NOMO-1 treated with dmso at 0.1 percent for 144 hours (cell line): Measurements from ENCODE around the gene PAPLN.
"Not testable (repeated sequence)": the region's sequence is repeated elsewhere in the genome, so short reads cannot be mapped to it uniquely, and the experiment has no call there.

Experiments
- DNase-seq: peaks from one replicate; lab custom pipeline; 2025; ENCODE audit not compliant: unreplicated experiment; lab: John Stamatoyannopoulos, UW

PAPLN gene

DNA sequence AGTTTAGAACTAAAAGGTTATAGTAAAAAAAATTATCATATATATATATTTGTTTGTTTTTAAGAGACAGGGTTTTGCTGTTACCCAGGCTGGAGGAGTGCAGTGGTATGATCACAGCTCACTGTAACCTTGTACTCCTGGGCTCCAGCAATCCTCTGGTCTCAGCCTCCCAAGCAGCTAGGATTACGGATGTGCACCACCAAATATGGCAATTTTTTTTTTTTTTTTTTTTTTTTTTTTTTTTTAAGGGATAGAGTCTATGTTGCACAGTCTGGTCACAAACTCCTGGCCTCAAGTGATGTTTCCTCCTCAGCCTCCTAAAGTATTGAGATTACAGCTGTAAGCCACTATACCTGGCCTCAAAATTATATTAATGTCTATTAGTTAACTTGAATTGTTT, 48.7 kb downstream of the PAPLN start:
- DNase-seq = no peak

GRCh38 chr14:73286598-73286997, 49.3 kb downstream of the PAPLN start:
- no peak for DNase-seq

DNA sequence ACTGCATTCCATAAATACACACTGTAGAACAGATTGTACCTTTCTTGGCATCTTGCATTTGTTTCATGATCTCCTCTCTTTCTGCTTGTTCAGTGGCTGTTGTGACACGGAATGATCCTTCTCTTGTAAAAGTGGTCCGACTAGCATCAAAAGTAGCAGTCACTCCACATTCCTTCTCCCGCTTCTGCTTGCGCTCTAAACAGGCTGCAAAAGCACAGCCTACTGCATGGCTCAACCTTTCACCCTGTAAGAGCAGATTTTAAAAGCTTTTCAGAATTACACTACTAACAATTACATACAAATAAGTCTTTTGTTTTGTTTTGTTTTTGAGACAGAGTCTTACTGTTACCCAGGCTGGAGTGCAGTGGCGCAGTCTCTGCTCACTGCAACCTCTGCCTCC, 49.8 kb downstream of the PAPLN start:
- no peak for DNase-seq

- no peak for DNase-seq
Observed at GRCh38 chr14:73289308-73289707, 52.0 kb downstream of the PAPLN start.

GRCh38 chr14:73289729-73290128, 52.4 kb downstream of the PAPLN start:
- no peak for DNase-seq

DNA sequence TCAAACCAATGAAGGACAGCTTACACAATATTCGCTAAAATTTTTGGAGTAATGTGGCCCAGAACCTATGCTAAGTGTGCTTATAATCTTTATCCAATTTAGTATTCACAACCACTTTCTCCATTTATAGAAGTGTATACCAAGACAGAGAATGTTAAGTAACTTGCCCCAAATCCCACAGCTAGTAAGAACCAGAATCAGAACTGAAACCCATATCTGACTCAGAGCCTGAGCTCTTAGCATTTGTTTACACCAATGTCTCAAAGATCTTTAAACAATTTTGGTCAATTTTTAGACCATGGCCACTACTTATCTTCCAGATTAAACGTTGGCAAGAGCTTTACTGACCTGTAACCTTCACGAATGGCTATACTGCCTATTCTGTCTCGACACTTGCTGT, 53.0 kb downstream of the PAPLN start:
- DNase-seq = no peak

- no peak for DNase-seq
Observed at GRCh38 chr14:73293782-73294781, 56.8 kb downstream of the PAPLN start.

DNA sequence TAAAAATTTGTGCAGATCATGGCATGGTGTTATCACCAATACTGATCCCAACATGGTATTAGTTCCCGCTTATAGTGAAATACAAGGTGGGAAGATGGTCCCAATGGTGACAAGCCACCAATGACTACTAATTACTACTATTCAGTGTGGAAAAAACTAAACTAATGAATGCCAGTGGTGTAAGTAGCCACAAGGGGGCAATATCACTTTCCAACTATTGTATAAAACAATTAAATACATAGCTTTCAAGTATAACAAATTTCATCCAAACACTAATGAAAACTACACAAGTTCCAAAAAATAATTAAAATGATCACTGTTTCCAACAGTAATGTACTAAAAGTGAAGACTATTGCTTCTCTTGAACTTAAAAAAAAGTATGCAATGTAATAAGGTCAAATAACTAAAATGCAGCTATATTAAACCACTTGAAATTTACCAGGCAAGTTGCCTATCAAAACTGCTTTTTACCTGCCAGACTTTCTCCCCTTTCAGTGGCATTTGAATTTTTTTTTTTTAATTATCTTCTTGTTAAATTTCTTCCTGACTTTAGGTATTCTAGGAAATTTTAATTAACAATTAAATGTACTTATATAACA, 58.0 kb downstream of the PAPLN start:
- no peak for DNase-seq

GRCh38 chr14:73305499-73305898, 68.2 kb downstream of the PAPLN start:
- DNase-seq = no peak

- no peak for DNase-seq
Observed at GRCh38 chr14:73307261-73307660, 70.0 kb downstream of the PAPLN start.

DNA sequence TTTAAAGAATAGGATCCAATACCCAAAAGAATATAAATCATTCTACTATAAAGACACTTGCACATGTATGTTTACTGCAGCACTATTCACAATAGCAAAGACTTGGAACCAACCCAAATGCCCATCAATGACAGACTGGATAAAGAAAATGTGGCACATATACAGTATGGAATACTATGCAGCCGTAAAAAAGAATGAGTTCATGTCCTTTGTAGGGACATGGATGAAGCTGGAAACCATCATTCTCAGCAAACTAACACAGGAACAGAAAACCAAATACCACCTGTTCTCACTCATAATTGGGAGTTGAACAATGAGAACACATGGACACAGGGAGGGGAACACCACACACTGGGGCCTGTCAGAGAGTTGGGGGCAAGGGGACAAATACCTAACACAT, 71.9 kb downstream of the PAPLN start:
- DNase-seq = not testable (repeated sequence)

DNA sequence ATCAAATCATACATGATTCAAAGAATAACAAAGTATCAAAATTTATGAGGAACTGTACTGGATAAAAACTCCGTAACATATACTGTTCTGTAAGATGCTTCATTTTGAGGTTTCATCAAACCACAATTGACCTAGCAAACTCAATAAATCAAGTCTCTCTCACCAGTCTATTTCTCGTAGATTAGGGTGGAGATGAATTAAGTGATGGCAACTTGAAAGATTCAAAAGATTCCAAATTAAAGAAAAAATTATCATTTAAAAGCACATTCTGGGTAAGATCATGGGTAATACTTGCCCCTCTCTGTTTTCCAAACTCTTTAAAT, 74.4 kb downstream of the PAPLN start:
- peak; percentile 45 for DNase-seq

DNA sequence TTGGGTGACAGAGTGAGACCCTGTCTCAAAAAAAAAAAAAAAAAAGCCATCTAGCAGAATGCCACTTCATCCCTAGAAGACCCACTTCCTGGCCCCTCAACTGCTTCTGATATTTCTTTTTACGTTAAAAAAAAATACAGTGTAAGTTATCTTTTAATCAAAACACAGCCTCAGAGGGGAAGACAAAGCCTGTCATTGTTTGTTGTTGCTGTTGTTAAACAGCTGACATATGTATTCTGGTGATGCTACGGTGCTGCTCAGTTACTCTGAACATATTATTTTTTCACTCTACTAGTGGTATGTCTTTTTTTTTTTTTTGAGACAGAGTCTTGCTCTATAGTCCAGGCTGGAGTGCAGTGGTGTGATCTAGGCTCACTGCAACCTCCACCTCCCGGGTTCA, 75.4 kb downstream of the PAPLN start:
- no peak for DNase-seq

GRCh38 chr14:73313151-73313550, 75.8 kb downstream of the PAPLN start:
- no peak for DNase-seq

DNA sequence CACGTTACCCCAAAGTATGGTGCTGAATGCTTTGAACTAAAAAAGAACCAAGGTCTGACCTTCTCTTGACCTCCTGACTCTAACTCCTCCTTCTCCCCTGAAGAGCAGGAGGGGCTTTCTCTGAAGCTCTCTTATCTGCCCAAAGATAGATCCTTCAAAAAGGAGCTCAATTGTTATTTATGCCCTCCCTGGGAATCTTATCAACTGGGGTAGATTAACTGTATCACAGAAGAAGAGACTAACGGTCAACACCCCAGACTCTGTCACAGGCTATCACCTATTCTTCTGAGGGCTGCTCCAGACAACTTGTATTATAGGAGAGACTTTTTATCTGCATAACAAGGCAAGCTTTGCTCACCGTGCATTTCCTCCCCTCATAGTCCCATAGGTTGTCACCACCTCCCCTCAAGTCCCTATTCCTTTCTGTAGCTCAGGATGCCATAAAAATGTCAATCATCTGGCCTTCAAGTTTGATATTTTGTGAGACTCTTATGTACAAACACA, 86.6 kb downstream of the PAPLN start:
- DNase-seq = no peak
